H1 (cell line): ENCODE results near the gene NCK2. TPM values are rescaled to one million over a fixed set of nuclear protein-coding genes. Genes with fewer than 3 reads are reported as not detected.

Experiments
- CTCF ChIA-PET: fragments of 300-600 bp; sonication (Branson Sonifier 250); formaldehyde crosslinking; loops from one replicate; lab custom pipeline; 2021; ENCODE audit not compliant: partially characterized antibody; lab: Charles Lee
- POLR2A ChIA-PET: fragments of 300-600 bp; sonication (Branson Sonifier 250); formaldehyde crosslinking; loops from one replicate; lab custom pipeline; 2021; ENCODE audit warnings: inconsistent platforms; ENCODE audit not compliant: partially characterized antibody; lab: Charles Lee
- DNase-seq, 2 experiments: peaks; one replicate each; pipeline versions ENCODE4 v3.0.0 to v3.0.0-alpha.2; 2010 to 2022; ENCODE audit warnings: low spot score in 2 of 2, low read depth in 1 of 2, mixed read lengths in 1 of 2
- FAIRE-seq: peaks from 2 replicates; lab custom pipeline; 2011; peaks lifted over from hg19 to GRCh38; lab: Jason Lieb, UNC
- H2AFZ ChIP-seq: 2 replicates; pipeline ENCODE4 v1.8.1; 2012; ENCODE audit warnings: low read length, inconsistent platforms
- H2AK5ac ChIP-seq: 2 replicates; pipeline ENCODE4 v1.6.1; 2013; ENCODE audit warnings: low read depth, low read length
- H2BK120ac ChIP-seq: replicated peaks from 2 replicates; pipeline ENCODE3; 2013; ENCODE audit warnings: low read depth, low read length, inconsistent platforms
- H2BK12ac ChIP-seq: 2 replicates; pipeline ENCODE4 v1.6.1; 2013; ENCODE audit warnings: low read depth, low read length
- H2BK15ac ChIP-seq: 2 replicates; pipeline ENCODE4 v1.6.1; 2013; ENCODE audit warnings: low read length
- H2BK20ac ChIP-seq: 2 replicates; pipeline ENCODE4 v1.6.1; 2013; ENCODE audit warnings: low read length
- H2BK5ac ChIP-seq: 2 replicates; pipeline ENCODE4 v1.6.1; 2013; ENCODE audit warnings: low read depth, low read length
- H3K14ac ChIP-seq: 2 replicates; pipeline ENCODE4 v1.6.1; 2013; ENCODE audit warnings: inconsistent platforms; ENCODE audit not compliant: insufficient read length
- H3K18ac ChIP-seq: 2 replicates; pipeline ENCODE4 v1.6.1; 2013; ENCODE audit warnings: low read length; ENCODE audit errors: extremely low read depth
- H3K23ac ChIP-seq: 2 replicates; pipeline ENCODE4 v1.6.1; 2013; ENCODE audit warnings: inconsistent platforms; ENCODE audit not compliant: insufficient read length
- H3K23me2 ChIP-seq: 2 replicates; pipeline ENCODE4 v1.6.1; 2013; ENCODE audit warnings: low read depth, low read length
- H3K27ac ChIP-seq: 2 replicates; pipeline ENCODE4 v1.6.1; 2011; ENCODE audit warnings: low read depth, low read length, inconsistent platforms
- H3K27me3 ChIP-seq, 4 experiments: replicated peaks in 1 of 4; 1 replicate in 1 of 4; 2 replicates in 3 of 4; pipeline versions ENCODE4 v1.6.1 to v1.8.1; 2011 to 2013; ENCODE audit warnings: low read length in 3 of 4, mild to moderate bottlenecking in 3 of 4, inconsistent platforms in 2 of 4, mixed read lengths in 2 of 4, moderate library complexity in 1 of 4; ENCODE audit not compliant: control insufficient read depth in 3 of 4, insufficient read depth in 3 of 4; ENCODE audit errors: extremely low read depth in 1 of 4
- H3K36me3 ChIP-seq, 4 experiments: 2 replicates each; pipeline versions ENCODE4 v1.6.1 to v1.8.1; 2011 to 2013; ENCODE audit warnings: mild to moderate bottlenecking in 4 of 4, low read length in 3 of 4, moderate library complexity in 2 of 4, control low read depth in 1 of 4, inconsistent platforms in 1 of 4; ENCODE audit not compliant: insufficient read depth in 4 of 4, control insufficient read depth in 2 of 4
- H3K4ac ChIP-seq: replicated peaks from 2 replicates; pipeline ENCODE3; 2013; ENCODE audit warnings: low read length, low read depth, mixed read lengths, inconsistent platforms; ENCODE audit not compliant: insufficient read length
- H3K4me1 ChIP-seq, 4 experiments: replicated peaks in 1 of 4; 1 replicate in 1 of 4; 2 replicates in 3 of 4; pipeline versions ENCODE4 v1.6.1 to v1.8.1; 2011 to 2013; ENCODE audit warnings: low read length in 3 of 4, inconsistent platforms in 2 of 4, mixed read lengths in 1 of 4; ENCODE audit not compliant: insufficient read depth in 4 of 4, control insufficient read depth in 3 of 4
- H3K4me2 ChIP-seq, 2 experiments: 2 replicates each; pipeline versions ENCODE4 v1.6.1 to v1.8.1; 2011 to 2013; ENCODE audit warnings: low read depth in 2 of 2, low read length in 2 of 2, control low read depth in 1 of 2, inconsistent platforms in 1 of 2, mild to moderate bottlenecking in 1 of 2; ENCODE audit not compliant: insufficient read depth in 1 of 2
- H3K4me3 ChIP-seq, 4 experiments: fragments of 200-600, 300-600 bp in 1 of 4; sonication (generic), shearing (Covaris generic), sonication (Bioruptor Twin) in 1 of 4; 2 replicates each; pipeline versions ENCODE4 v1.5.1 to v1.8.1; 2011 to 2016; ENCODE audit warnings: low read length in 4 of 4, low read depth in 3 of 4, control low read depth in 2 of 4, inconsistent platforms in 2 of 4, mild to moderate bottlenecking in 2 of 4, mixed read lengths in 1 of 4, moderate library complexity in 1 of 4; ENCODE audit not compliant: insufficient read depth in 2 of 4; ENCODE audit errors: extremely low read depth in 1 of 4
- H3K56ac ChIP-seq: replicated peaks from 2 replicates; pipeline ENCODE3; 2013; ENCODE audit warnings: low read depth, mild to moderate bottlenecking, mixed read lengths, low read length, inconsistent platforms; ENCODE audit not compliant: insufficient read length
- H3K79me1 ChIP-seq: 2 replicates; pipeline ENCODE4 v1.6.1; 2013; ENCODE audit warnings: low read depth, low read length, control low read depth
- H3K79me2 ChIP-seq, 2 experiments: 2 replicates each; pipeline versions ENCODE4 v1.6.1 to v1.8.1; 2012 to 2013; ENCODE audit warnings: low read length in 2 of 2, mild to moderate bottlenecking in 2 of 2, inconsistent platforms in 1 of 2; ENCODE audit not compliant: insufficient read depth in 2 of 2, control insufficient read depth in 1 of 2
- H3K9ac ChIP-seq, 4 experiments: replicated peaks in 1 of 4; 1 replicate in 1 of 4; 2 replicates in 3 of 4; pipeline versions ENCODE4 v1.6.1 to v1.8.1; 2011 to 2013; ENCODE audit warnings: low read depth in 3 of 4, low read length in 3 of 4, control low read depth in 2 of 4, mild to moderate bottlenecking in 2 of 4, moderate library complexity in 2 of 4, inconsistent platforms in 1 of 4; ENCODE audit errors: extremely low read depth in 1 of 4
- H3K9me3 ChIP-seq, 2 experiments: 2 replicates each; pipeline versions ENCODE4 v1.6.1 to v1.8.1; 2012 to 2013; ENCODE audit warnings: mild to moderate bottlenecking in 2 of 2, moderate library complexity in 2 of 2, control low read depth in 1 of 2, inconsistent platforms in 1 of 2, low read depth in 1 of 2, low read length in 1 of 2, mixed read lengths in 1 of 2; ENCODE audit not compliant: insufficient read depth in 2 of 2
- H4K20me1 ChIP-seq, 2 experiments: replicated peaks in 1 of 2; 2 replicates each; pipeline versions ENCODE3 to v1.8.1; 2011 to 2013; ENCODE audit warnings: inconsistent platforms in 2 of 2, low read length in 2 of 2, mild to moderate bottlenecking in 1 of 2; ENCODE audit not compliant: insufficient read depth in 2 of 2, control insufficient read depth in 1 of 2
- H4K5ac ChIP-seq: 2 replicates; pipeline ENCODE4 v1.6.1; 2013; ENCODE audit warnings: low read length, low read depth, mixed read lengths, inconsistent platforms; ENCODE audit not compliant: insufficient read length
- H4K8ac ChIP-seq: 2 replicates; pipeline ENCODE4 v1.8.0; 2013; ENCODE audit warnings: mild to moderate bottlenecking, moderate library complexity, low read length, inconsistent platforms; ENCODE audit not compliant: insufficient read depth; ENCODE audit errors: extremely low read depth
- H4K91ac ChIP-seq: replicated peaks from 2 replicates; pipeline ENCODE3; 2013; ENCODE audit warnings: low read length, mixed read lengths, inconsistent platforms; ENCODE audit not compliant: insufficient read length
- ATF2 ChIP-seq: IDR thresholded peaks from 2 replicates; pipeline ENCODE4 v1.6.1; 2012; ENCODE audit warnings: low read length, inconsistent platforms
- CTBP2 ChIP-seq: IDR thresholded peaks from 2 replicates; pipeline ENCODE4 v1.7.0; 2011; ENCODE audit warnings: borderline replicate concordance, mild to moderate bottlenecking, moderate library complexity, mixed read lengths, low read length; ENCODE audit not compliant: insufficient read depth, insufficient read length
- WGBS, 2 experiments: shearing (Covaris generic) in 1 of 2; methylation state at CpG; one replicate each; pipeline versions ENCODE4 v1.1.6 to v1.1.7; 2013 to 2015; ENCODE audit warnings: low lambda C conversion rate in 2 of 2, mixed read lengths in 2 of 2, inconsistent platforms in 1 of 2, low coverage in 1 of 2, missing lambda C conversion rate in 1 of 2; ENCODE audit not compliant: insufficient replicate concordance in 2 of 2, insufficient coverage in 1 of 2, insufficient read length in 1 of 2; ENCODE audit errors: extremely low coverage in 1 of 2, missing lambda C conversion rate in 1 of 2; 5-methylcytosine and 5-hydroxymethylcytosine counted together
- polyA plus RNA-seq, 7 experiments: library from polyadenylated mRNA; depleted of rRNA in 3 of 7; stranded (reverse) in 5 of 7; unstranded in 2 of 7; fragments of >200 nt in 5 of 7; fragments of 200-250 nt in 2 of 7; gene quantifications; 1 replicate in 5 of 7; 2 replicates in 1 of 7; 4 replicates in 1 of 7; pipeline versions ENCODE4 v1.2.1 to v1.2.3, GENCODE V29; 2011 to 2013; ENCODE audit warnings: missing spikeins in 2 of 7, mixed read lengths in 2 of 7
- total RNA-seq: library from RNA; stranded (reverse); fragmentation: NEBNext Ultra II Directional; extraction: Animal tissue kit (Norgen Biotek cat#: 25700); gene quantifications from 2 replicates; pipeline ENCODE4 v1.2.1, GENCODE V29; 2021

The NCK2 gene
- total and polyA plus RNA-seq, 2 of the 8 experiments (the other 6 are each of a cell fraction or from before 2014, with no cell fraction given): 30.3 to 65.7 TPM

GRCh38 chr2:105809723-105810122, 65.0 kb downstream of the NCK2 start:
- Histone ChIP-seq H3K4ac (no peak overlapping the region), H4K5ac (no peak overlapping the region), H4K8ac (no peak overlapping the region), H2AK5ac (no peak overlapping the region), H3K56ac (no peak overlapping the region), H2BK20ac (no peak overlapping the region), H3K4me1 (peaks cover 4 to 16% (median 11%) of the 10 kb centered on the region in 4 experiments; a peak in 5 of 7 replicates), H3K23ac (no peak overlapping the region), H2BK120ac (no peak overlapping the region), H3K9me3 (no peaks in the 10 kb centered on the region), H3K4me2 (no peak overlapping the region), H2BK15ac (no peak overlapping the region), H2BK5ac (no peak overlapping the region), H4K20me1 (peaks cover 6 to 20% of the 10 kb centered on the region in 2 experiments), H3K27me3 (no peaks in the 10 kb centered on the region), H4K91ac (peak overlapping the region; percentile 48), H3K36me3 (no peaks in the 10 kb centered on the region), H3K9ac (no peak overlapping the region), H3K27ac (no peak overlapping the region), H3K18ac (no peak overlapping the region), H3K23me2 (no peaks in the 10 kb centered on the region), H3K79me2 (peaks cover 8 to 89% of the 10 kb centered on the region in 2 experiments), H2AFZ (no peak overlapping the region), H3K14ac (no peak overlapping the region), H3K79me1 (peaks cover 15% of the 10 kb centered on the region), H2BK12ac (no peak overlapping the region), H3K4me3 (no peak overlapping the region)
- no peak for FAIRE-seq
- POLR2A ChIA-PET: interaction anchor here (0.8 kb wide), 1 partner anchor 22 kb away, joined by 4 read pairs; no protein-coding TSS in a partner anchor
- CTCF ChIA-PET: interaction anchor here (1.6 kb wide), 1 partner anchor 22 kb away, joined by 3 read pairs; no protein-coding TSS in a partner anchor
- TF ChIP-seq ATF2: no peak
- no peak for TF ChIP-seq CTBP2
- 76% methylated on average over 3 of the region's 3 CpGs; no CpG with 5 or more reads in 1 of the 2 experiments for WGBS, 2 experiments
- peak in 1 of 2 experiments; percentile 43 for DNase-seq
